NCI-H1092 (cell line): ENCODE measurements around the gene ANO10.
"Not testable (repeated sequence)": the region's sequence is repeated elsewhere in the genome, so short reads cannot be mapped to it uniquely, and the experiment has no call there.

Source experiments
- DNase-seq: peaks from one replicate; lab custom pipeline; 2025; lab: John Stamatoyannopoulos, UW

ANO10 gene

GRCh38 chr3:43629257-43629656 lies 7.4 kb upstream of the ANO10 start:
- no peak for DNase-seq

DNA sequence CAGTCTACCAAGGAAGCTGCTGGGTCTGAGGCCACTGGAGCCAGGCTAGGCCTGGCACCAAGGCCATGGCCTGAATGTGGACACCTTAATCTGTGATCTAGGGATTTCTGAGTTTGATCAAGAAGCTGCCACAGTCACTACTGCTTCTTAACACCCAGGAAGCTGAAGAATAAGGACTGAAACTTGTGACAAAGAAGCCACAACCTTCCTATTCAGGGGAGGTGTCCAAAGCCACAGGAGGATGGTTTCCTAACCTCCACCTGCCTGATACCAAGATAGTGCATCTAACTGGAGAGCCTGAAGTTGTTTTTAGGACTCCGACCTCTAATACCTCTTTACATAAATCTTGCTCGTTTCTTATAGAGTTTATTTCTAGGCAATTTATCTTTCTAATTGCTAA lies 5.5 kb upstream of the ANO10 start:
- no peak for DNase-seq

- DNase-seq: no peak
Observed at GRCh38 chr3:43624619-43625305, 3.0 kb upstream of the ANO10 start.

- no peak for DNase-seq
Observed at GRCh38 chr3:43620831-43621655, 768 bp downstream of the ANO10 start.

GRCh38 chr3:43619588-43619987 lies 2.2 kb downstream of the ANO10 start:
- DNase-seq: no peak

DNA sequence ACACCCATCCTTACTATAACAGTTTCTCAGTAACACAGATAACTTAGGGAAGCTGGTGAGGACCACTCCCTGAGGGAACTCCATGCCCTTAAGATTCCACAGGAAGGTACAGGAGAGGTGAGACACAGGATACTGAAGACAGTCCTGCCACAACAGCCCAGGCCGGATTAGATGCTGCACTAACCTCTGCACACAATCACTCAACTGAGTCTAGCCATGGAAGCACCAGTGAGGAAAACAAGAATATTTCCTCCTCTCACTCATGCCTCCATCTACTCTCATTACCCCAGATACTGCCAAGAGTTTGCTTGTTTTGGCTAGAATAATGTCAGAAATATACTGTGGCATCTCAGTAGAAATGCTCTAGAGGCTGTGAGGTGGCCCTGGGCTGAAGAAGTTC lies 3.7 kb downstream of the ANO10 start:
- no peak for DNase-seq

GRCh38 chr3:43616034-43616433 lies 5.8 kb downstream of the ANO10 start:
- no peak for DNase-seq

DNA sequence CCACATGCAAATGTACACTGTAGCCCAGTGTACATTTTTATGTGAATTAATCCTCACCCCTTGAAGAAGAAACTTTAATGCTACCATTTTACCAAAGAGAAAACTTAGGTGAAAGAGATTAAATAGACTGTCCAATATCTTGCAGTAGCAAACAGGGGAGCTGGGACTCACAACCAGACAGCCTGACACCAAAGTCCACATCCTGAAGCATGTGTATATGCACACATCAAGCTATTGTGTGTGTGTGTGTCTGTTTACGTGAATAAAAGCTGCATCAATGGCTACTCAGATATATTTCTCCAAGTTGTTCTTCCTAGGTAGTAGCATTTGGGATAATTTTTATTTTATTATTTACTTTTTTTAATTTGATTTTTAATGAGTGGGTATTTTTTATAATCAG lies 6.7 kb downstream of the ANO10 start:
- no peak for DNase-seq

DNA sequence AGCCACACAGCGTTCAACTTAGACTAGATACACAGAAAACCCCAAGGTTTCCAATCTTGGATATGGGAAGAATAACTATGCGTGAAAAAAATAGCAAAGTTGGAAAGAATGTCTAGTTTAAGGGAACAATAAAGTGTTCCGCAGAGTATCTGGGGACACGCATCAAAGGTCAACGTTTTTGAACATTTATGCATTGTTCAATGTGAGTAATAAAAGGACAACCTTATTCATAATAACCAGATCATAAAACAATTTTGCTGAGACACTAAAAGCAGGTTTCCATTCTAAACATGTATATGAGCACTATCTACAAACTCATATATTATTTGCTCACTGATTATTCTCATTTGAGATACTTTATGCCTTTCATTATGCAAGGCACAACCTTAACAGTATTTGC lies 7.8 kb downstream of the ANO10 start:
- no peak for DNase-seq

DNA sequence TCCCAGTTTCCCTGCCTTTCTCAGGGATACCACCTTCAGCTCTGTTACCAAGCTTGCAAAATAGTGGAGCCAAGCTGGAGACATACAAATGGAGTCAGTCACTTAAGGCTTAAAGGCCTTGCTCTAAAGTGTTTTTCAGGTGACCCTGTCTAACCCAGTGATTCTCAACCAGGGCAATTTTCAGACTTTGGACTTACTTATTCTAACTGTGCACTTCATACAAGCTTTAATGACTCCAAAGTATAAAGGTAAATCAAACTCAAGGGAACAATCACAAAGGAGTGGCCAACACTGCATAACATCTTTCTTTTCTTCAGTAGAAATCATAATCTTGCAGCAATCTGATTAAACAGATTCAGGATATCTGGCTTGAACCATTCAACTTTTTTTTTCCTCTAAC lies 9.4 kb downstream of the ANO10 start:
- no peak for DNase-seq

- no peak for DNase-seq
Observed at GRCh38 chr3:43609406-43609805, 12.4 kb downstream of the ANO10 start.

DNA sequence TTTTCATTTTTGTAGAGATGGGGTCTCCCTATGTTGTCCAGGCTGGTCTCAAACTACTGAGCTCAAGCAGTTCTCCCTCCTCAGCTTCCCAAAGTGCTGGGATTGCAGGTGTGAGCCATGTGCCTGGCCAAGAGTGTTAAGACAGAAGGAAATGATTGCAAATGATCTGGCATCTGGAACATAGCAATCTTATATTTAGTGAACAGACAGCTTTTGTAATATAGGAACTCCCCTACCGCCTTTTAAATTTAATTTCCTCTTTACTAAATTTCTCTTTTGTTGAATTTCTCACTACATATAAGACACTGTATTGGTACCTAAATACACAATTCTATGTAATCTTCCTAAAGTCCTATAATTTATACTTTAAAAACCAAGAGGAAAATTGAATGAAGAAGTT lies 13.1 kb downstream of the ANO10 start:
- DNase-seq: no peak

- no peak for DNase-seq
Observed at GRCh38 chr3:43606284-43606683, 15.5 kb downstream of the ANO10 start.

GRCh38 chr3:43599959-43600358 lies 21.9 kb downstream of the ANO10 start:
- not testable (repeated sequence) for DNase-seq

DNA sequence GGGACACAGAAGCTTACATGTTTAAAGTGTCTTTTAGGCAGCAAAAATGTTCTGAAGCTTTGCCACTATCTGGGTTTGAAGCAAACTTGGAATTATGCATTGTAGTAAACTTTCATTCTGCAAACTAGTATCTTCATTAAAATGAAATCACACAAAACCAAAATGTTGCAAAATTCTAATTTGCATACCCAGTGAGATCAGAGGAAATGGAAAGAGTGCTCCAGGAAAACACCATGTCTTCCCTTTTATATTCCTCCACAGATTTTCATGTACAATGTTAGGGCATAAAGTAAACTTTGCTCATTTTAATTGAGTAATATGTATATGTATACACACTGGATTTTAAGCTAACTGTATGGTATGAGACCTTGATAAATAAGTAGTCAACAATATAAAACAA lies 23.9 kb downstream of the ANO10 start:
- DNase-seq: no peak

- not testable (repeated sequence) for DNase-seq
Observed at GRCh38 chr3:43596178-43596577, 25.6 kb downstream of the ANO10 start.

DNA sequence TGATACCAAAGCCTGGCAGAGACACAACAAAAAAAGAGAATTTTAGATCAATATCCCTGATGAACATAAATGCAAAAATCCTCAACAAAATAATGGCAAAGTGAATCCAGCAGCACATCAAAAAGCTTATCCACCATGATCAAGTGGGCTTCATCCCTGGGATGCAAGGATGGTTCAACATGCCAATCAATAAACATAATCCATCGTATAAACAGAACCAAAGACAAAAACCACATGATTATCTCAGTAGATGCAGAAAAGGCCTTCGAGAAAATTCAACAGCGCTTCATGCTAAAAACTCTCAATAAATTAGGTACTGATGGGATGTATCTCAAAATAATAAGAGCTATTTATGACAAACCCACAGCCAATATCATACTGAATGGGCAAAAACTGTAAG lies 26.5 kb downstream of the ANO10 start:
- not testable (repeated sequence) for DNase-seq

DNA sequence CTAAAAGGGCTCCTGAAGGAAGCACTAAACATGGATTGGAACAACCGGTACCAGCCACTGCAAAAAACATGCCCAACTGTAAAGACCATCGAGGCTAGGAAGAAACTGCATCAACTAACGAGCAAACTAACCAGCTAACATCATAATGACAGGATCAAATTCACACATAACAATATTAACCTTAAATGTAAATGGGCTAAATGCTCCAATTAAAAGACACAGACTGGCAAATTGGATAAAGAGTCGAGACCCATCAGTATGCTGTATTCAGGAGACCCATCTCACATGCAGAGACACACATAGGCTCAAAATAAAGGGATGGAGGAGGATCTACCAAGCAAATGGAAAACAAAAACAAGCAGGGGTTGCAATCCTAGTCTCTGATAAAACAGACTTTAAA lies 28.2 kb downstream of the ANO10 start:
- DNase-seq: not testable (repeated sequence)

- DNase-seq: not testable (repeated sequence)
Observed at GRCh38 chr3:43591866-43592265, 29.9 kb downstream of the ANO10 start.

DNA sequence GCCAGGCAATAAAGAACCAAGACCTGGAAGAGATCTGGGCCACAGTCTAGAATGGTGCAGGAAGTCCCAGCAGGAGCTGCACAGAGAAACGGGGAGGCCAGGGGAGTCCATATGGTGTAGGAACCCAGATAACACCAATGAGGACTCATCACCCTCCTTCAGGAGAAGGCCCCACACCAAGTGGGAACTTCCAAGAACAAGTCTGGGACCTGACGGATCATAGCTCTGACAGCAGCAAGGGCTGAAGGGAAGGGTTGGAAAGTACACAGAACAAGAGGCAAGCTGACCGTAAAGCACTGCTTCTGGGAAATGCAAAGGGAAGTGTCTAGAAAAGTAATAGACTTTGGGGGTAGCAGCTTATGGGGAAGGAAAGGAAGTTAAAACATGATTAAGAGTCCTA lies 34.5 kb downstream of the ANO10 start:
- DNase-seq: no peak

DNA sequence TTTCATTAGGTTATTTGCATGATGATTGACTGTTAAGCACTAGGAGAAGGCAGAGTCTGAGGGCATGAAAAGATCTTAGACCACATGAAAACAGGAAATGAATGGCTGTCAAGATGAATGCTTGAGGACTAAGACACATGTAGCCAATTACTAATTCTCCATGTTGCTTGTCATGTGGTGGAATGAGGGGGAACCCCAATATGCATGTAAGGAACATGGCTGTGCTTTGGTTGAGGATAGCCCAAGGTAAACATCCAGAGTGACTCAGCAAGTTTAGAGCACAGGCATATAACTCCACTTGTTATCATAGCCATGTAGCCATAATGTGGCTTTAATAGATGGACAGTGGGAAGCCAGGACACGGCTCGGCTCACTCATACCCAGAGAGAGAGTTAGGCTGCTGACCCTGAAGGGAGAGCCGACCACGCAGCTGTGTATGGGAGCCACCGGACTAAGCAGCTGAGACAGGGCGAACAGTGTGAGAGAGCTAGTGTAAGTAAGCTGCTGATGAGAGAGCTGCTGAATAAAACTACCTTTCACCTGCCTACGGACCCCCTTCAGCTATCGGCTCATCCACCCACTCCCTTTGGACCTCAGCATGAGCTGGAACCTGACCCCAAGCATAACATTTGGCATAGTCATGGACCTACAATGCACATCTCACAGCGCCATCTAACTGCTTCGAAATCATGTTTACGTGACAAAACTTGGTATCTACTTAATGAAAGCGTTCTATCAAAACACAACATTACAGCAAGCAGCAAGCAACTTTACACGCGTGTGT lies 37.6 kb downstream of the ANO10 start:
- DNase-seq: no peak

DNA sequence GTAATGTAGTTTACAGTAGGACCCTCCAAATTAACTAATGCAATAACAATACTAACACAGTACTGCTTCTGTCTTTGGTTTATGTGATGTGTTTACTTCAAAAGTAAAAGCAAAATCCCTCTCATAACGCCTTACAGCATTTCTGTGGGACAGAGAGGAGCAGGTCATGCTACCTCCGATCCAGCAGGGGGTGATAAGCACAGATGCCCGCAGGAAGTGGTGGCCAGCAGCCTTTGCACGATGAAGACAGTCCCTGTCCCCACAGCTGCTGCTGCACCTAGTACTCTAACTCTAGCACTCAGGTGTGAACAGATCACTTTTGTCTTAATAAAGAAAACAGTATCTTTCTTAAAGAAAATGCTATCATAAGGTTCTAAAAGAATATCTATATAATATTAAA lies 38.3 kb downstream of the ANO10 start:
- no peak for DNase-seq

GRCh38 chr3:43582866-43583265 lies 38.9 kb downstream of the ANO10 start:
- DNase-seq: no peak
